HG03095 (cell line): ENCODE results near the gene MAN1A2.
"Not testable (repeated sequence)": the region's sequence is repeated elsewhere in the genome, so short reads cannot be mapped to it uniquely, and the experiment has no call there.

ENCODE experiments used
- ATAC-seq: cut with Tn5 transposase; IDR thresholded peaks from one replicate; pipeline ENCODE4 v1.9.1; 2021; ENCODE audit warnings: moderate library complexity; ENCODE audit not compliant: unreplicated experiment

MAN1A2 gene

DNA sequence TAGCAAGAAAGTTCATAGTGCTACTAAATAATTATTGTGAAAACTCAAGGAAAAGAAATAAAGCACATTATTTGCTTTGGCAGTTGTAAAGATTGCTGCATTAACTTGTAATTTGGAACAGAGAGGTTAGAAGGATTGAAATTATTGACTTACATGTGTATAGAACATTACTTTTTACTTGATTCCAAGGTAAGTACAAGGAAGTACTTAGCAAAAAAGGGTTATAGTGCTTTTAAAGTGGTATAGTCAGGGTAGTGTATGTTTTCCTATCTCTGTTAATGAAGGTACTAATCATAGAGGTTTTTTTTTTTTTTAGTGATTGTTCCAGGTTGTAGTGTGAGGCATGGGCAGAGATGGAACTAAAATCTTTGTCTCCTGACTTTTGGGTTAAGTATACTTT, 29.4 kb downstream of the MAN1A2 start:
- ATAC-seq: no peak

DNA sequence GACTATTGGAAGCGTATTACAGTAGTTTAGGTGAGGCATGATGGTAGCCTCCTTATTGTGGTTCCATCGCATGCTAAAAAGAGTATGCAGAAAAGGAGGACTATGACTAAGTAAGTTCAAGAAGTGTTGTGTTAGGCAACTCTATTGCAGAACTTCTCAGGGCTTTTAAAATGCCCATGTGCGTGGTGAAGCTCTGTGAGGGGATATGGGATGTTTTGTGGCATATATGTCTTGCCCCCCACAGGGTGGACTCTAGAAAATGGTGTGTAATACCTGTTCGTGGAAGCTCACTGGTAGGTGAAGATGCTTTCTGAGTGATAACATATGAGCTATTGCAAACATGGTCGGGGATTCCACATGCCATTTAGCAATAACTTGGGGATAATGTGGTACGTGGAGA, 31.7 kb downstream of the MAN1A2 start:
- no peak for ATAC-seq

- ATAC-seq: no peak
Measured at GRCh38 chr1:117401761-117402160, 34.5 kb downstream of the MAN1A2 start.

- no peak for ATAC-seq
Measured at GRCh38 chr1:117403597-117403996, 36.3 kb downstream of the MAN1A2 start.

DNA sequence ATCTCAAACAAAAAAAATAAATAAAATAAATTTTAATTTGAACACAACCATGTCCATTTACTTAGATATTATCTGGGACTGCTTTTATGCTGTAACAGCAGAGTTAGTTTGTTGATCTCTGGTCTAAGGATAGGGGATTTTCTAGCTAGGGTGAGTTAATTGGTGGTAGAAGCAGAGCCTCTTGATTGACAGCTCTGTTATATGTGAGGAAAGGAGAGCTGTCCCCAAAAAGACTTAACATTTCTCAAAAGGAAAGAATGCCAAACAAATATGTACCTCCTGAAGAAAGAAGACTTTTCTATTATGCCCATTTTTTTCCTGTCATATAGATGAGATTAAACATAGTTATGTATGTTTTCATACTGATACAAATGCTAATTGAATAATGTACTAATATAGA, 37.8 kb downstream of the MAN1A2 start:
- ATAC-seq: no peak

DNA sequence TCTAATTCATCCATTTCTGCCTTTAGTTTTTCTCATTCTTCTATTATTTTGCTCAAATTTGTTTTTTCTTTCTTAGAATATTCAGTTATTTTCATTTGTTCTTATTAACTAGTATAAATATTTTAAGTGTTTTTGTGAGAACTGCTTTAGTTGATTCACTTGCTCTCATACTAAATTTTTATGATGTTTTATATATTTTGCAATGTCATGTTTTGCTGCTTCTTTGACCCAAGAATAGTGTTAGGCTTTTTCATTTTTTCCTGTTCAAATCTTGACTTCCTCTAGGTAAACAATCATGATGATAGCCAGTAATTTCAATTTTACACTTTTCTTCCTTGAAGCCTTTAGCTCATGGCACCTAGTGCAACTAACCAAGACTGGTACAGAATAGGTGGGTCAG, 45.2 kb downstream of the MAN1A2 start:
- no peak for ATAC-seq

DNA sequence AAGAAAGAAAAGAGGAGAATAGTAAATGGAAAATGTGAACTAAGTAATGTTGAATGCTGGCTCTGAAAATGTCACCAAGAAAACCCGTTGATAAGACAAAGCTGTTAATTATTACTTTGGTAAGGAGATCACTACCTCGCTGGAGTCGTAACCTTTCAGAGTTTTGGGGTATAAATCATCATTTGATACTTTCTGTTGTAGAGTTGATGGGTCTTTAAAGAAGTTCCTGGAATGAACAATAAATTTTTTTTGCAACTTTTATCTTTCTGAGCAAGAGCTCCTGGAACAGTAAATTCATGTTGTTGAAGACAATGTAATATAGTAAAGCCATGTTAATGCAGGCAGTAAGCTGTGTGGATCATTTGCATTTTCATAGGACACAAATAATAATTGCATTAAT, 46.2 kb downstream of the MAN1A2 start:
- no peak for ATAC-seq

- ATAC-seq: no peak
Measured at GRCh38 chr1:117414943-117415342, 47.7 kb downstream of the MAN1A2 start.

- no peak for ATAC-seq
Measured at GRCh38 chr1:117416004-117416403, 48.8 kb downstream of the MAN1A2 start.

GRCh38 chr1:117416546-117417125, 49.4 kb downstream of the MAN1A2 start:
- no peak for ATAC-seq

DNA sequence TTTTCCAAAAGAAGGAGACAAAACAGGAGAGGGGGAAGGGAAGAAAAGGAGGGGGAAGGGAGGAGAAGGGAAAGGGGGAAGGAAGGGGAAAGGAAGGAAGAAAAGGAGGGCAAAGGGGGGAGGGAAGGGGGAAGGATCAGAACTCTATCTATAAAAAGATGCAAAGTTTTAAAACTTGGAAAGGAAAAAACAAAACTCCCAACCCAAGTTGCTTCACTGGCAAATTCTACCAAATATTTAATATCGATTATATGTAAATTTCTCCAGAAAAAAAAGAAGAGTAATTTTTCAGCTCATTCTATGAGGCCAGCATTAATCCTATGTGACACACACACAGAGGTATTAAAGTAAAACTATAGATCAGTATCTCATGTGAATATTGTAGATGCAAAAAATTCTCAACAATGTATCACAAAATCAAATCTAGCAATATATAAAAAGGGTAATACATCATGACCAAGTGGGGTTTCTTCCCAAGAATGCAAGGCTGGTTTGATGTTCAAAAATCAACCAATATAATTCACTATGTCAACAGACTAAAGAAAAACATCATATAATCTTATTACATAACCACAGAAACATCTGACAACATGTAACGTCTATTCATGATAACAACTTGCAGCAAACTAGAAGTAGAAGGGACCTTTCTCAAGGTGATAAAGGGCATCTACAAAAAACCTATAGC, 57.9 kb downstream of the MAN1A2 start:
- ATAC-seq: no peak

DNA sequence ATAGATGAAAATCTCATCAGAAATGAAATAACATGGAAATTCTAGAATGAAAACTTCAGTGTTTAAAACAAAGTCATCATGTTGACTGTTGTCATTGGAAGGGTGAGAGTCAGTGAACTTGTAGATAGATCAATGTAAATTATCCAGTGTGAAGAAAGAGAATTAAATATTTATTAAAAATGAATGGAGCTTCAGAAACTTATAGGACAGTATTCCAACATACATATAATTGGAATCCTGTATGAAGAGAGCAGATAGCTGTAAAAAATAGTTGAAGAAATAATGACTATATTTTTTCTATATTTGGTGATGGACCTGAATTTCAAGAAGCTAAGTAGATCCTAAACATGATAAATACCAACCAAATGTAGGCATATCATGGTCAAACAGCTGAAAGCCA, 60.0 kb downstream of the MAN1A2 start:
- ATAC-seq: no peak

DNA sequence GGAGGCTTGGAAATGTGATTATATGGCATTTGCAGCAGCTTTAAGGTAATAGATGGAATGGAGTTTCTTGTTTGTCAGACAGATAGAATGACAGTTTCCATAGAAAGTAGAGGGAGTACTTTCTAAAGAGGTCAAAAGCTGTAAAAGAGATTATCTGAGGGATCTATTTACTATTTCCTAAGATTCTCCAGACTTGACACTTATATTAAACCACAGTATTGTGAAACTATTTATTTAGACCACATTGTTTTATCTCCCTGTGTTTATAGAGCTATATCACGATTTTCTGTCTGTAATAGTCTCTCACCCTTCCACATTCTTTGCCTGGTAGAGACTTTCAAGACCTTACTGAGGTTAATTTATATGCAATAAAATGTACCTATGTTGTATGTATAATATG, 66.7 kb downstream of the MAN1A2 start:
- no peak for ATAC-seq

GRCh38 chr1:117436513-117436912, 69.3 kb downstream of the MAN1A2 start:
- no peak for ATAC-seq

DNA sequence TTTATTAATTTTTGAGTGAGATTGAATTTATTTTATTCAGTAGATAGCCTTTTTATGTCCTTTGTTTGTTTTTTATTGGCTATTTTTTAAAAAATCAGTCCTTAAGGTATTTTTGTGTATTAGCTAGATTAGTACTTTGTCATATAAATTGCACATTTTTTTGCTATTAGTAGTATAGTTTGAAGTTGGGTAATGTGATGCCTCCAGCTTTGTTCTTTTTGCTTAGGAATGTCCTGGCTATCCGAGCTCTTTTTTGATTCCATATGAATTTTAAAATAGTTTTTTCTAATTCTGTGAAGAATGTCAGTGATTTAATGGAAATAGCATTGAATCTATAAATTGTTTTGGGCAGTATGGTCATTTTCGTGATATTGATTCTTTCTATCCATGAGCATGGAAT, 80.4 kb downstream of the MAN1A2 start:
- ATAC-seq: no peak

GRCh38 chr1:117452216-117452615, 85.0 kb downstream of the MAN1A2 start:
- ATAC-seq: no peak

DNA sequence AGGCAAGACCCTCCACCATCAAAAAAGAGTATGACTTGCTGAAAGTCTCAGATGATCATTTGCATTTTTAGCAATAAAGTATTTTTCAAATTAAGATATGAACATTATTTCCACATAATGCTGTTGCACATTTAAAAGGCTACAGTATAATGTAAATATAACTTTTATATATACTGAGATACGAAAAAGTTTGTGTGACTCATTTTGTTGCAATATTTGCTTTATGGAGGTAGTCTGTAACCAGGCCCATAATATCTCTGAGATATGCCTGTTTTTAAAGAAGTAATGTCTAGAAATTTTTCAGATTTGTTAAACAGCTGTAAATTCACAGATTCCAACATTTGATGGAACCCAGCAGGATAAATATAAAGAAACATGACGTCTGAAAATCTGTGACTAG, 86.7 kb downstream of the MAN1A2 start:
- ATAC-seq: no peak

GRCh38 chr1:117458410-117458809, 91.2 kb downstream of the MAN1A2 start:
- not testable (repeated sequence) for ATAC-seq

DNA sequence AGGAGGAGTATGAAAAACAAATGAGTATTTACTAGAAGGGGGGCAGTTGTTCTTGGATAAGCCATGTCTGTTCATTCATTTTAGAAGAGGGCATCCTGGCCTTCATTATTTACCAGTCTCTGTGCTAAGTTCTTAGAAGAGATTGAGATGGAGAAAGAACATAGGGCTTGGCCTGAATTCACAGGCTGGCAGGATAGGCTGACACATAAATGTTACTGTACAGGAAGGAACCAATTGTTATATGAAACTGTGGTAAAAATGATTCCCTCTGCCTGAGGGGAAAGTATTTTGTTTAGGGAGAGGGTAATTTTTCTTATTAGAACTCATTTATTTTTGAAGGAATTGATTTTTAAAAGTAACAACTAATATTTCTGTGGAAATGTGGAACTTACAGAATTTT, 99.5 kb downstream of the MAN1A2 start:
- ATAC-seq: no peak

GRCh38 chr1:117467336-117467735, 100.1 kb downstream of the MAN1A2 start:
- ATAC-seq: no peak

DNA sequence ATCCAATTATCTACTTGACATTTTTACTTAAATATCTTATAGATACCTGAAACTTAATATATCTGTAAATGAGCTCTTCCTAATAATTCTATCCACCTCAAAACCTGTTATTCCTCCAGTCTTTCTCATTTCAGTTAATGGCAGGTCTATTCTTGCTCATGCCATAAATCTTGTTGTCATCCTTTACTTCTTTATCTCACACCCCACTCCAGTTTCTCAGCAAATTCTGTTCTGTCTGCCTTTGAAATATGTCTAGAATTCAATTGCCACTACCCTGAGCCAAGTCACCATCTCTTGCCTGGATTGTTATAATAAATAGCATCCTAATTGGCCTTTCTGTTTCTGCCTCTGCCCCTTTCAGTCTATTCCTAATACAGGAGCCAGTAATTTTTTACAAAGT, 105.8 kb downstream of the MAN1A2 start:
- no peak for ATAC-seq

- ATAC-seq: not testable (repeated sequence)
Measured at GRCh38 chr1:117475495-117475894, 108.2 kb downstream of the MAN1A2 start.

DNA sequence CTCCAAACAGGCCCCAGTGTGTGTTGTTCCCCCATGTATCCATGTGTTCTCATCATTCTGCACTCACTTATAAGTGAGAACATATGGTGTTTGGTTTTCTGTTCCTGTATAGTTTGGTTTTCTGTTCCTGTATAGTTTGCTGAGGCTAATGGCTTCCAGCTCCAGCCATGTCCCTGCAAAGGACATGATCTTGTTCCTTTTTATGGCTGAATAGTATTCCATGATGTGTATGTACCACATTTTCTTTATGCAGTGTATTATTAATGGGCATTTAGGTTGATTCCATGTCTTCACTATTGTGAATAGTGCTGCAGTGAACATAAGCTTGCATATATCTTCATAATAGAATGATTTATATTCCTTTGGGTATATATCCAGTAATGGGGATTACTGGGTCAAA, 111.8 kb downstream of the MAN1A2 start:
- no peak for ATAC-seq
